GM21360 (cell line): Measurements from ENCODE around the gene GLS.
"Not testable (repeated sequence)": the region's sequence is repeated elsewhere in the genome, so short reads cannot be mapped to it uniquely, and the experiment has no call there.

Source experiments
- ATAC-seq: cut with Tn5 transposase; IDR thresholded peaks from one replicate; pipeline ENCODE4 v1.9.1; 2021; ENCODE audit warnings: mild to moderate bottlenecking, moderate library complexity; ENCODE audit not compliant: unreplicated experiment

The GLS gene

GRCh38 chr2:190880378-190881083 is at the start of gene GLS:
TSS of gene GLS (plus strand) at chr2:190880821. CDS start at chr2:190881085, 264 bp downstream.
- peak; percentile 66 for ATAC-seq

- no peak for ATAC-seq
Observed at GRCh38 chr2:190831941-190832340, 48.7 kb upstream of the GLS start.

GRCh38 chr2:190834890-190835208 is 45.8 kb upstream of the GLS start:
- ATAC-seq: no peak

GRCh38 chr2:190835303-190835930 is 45.2 kb upstream of the GLS start:
- no peak for ATAC-seq

- no peak for ATAC-seq
Observed at GRCh38 chr2:190836767-190837166, 43.9 kb upstream of the GLS start.

GRCh38 chr2:190837420-190837819 is 43.2 kb upstream of the GLS start:
- no peak for ATAC-seq

GRCh38 chr2:190837952-190838361 is 42.7 kb upstream of the GLS start:
- no peak for ATAC-seq

GRCh38 chr2:190838492-190838910 is 42.1 kb upstream of the GLS start:
- no peak for ATAC-seq

- ATAC-seq: no peak
Observed at GRCh38 chr2:190840569-190841172, 40.0 kb upstream of the GLS start.

- no peak for ATAC-seq
Observed at GRCh38 chr2:190841707-190842505, 38.7 kb upstream of the GLS start.

- no peak for ATAC-seq
Observed at GRCh38 chr2:190842606-190843104, 38.0 kb upstream of the GLS start.

GRCh38 chr2:190843890-190844699 is 36.5 kb upstream of the GLS start:
- ATAC-seq: peak; percentile 95

- ATAC-seq: no peak
Observed at GRCh38 chr2:190844700-190845401, 35.8 kb upstream of the GLS start.

GRCh38 chr2:190846746-190847145 is 33.9 kb upstream of the GLS start:
- ATAC-seq: no peak

GRCh38 chr2:190847504-190848081 is 33.0 kb upstream of the GLS start:
- ATAC-seq: no peak

- ATAC-seq: no peak
Observed at GRCh38 chr2:190849774-190850173, 30.8 kb upstream of the GLS start.

GRCh38 chr2:190853022-190853421 is 27.6 kb upstream of the GLS start:
- not testable (repeated sequence) for ATAC-seq

GRCh38 chr2:190853531-190854383 is 26.9 kb upstream of the GLS start:
- peak; percentile 65 for ATAC-seq

GRCh38 chr2:190854726-190855125 is 25.9 kb upstream of the GLS start:
- ATAC-seq: no peak
